Neuronal stem cell (in vitro differentiated cells): Measurements from ENCODE around the gene DGKB.

ENCODE experiments used
- DNase-seq: peaks from one replicate; pipeline ENCODE4 v3.0.0-alpha.2; 2013; ENCODE audit warnings: low spot score
- H2AFZ ChIP-seq: one replicate; pipeline ENCODE4 v1.6.1; 2013; ENCODE audit warnings: mild to moderate bottlenecking, low read length, inconsistent platforms
- H2AK5ac ChIP-seq: 2 replicates; pipeline ENCODE4 v1.6.1; 2013; ENCODE audit warnings: low read depth, mild to moderate bottlenecking, inconsistent platforms, low read length, moderate library complexity, mixed read lengths
- H2BK120ac ChIP-seq: 2 replicates; pipeline ENCODE4 v1.6.1; 2013; ENCODE audit warnings: low read depth, mild to moderate bottlenecking, inconsistent platforms, low read length, moderate library complexity, mixed read lengths
- H2BK12ac ChIP-seq: one replicate; pipeline ENCODE4 v1.6.1; 2013; ENCODE audit warnings: low read length, inconsistent platforms
- H2BK15ac ChIP-seq: 2 replicates; pipeline ENCODE4 v1.6.1; 2013; ENCODE audit warnings: mild to moderate bottlenecking, low read length, inconsistent platforms, mixed read lengths
- H2BK5ac ChIP-seq: one replicate; pipeline ENCODE4 v1.6.1; 2013; ENCODE audit warnings: inconsistent platforms, mild to moderate bottlenecking, low read length, moderate library complexity
- H3K14ac ChIP-seq: one replicate; pipeline ENCODE4 v1.6.1; 2013; ENCODE audit warnings: low read length, inconsistent platforms
- H3K18ac ChIP-seq: 2 replicates; pipeline ENCODE4 v1.6.1; 2013; ENCODE audit warnings: low read length, inconsistent platforms
- H3K23ac ChIP-seq: 2 replicates; pipeline ENCODE4 v1.6.1; 2013; ENCODE audit warnings: low read depth, mild to moderate bottlenecking, mixed read lengths, low read length, inconsistent platforms; ENCODE audit not compliant: poor library complexity
- H3K27ac ChIP-seq: replicated peaks from 3 replicates; pipeline ENCODE4 v1.5.1; 2013; ENCODE audit warnings: low read length, inconsistent platforms
- H3K27me3 ChIP-seq, 3 experiments: 2 replicates each; pipeline ENCODE4 v1.6.1; 2013; ENCODE audit warnings: low read length in 3 of 3, mild to moderate bottlenecking in 2 of 3, inconsistent platforms in 1 of 3, low read depth in 1 of 3, mixed read lengths in 1 of 3, moderate library complexity in 1 of 3; ENCODE audit not compliant: control insufficient read depth in 3 of 3, insufficient read depth in 3 of 3
- H3K36me3 ChIP-seq, 2 donors: replicated peaks in 1 of 2; 2 replicates each; pipeline ENCODE4 v1.6.1; 2013; ENCODE audit warnings: low read length in 2 of 2; ENCODE audit not compliant: control insufficient read depth in 2 of 2, insufficient read depth in 2 of 2
- H3K4ac ChIP-seq: 2 replicates; pipeline ENCODE4 v1.6.1; 2013; ENCODE audit warnings: inconsistent platforms, mild to moderate bottlenecking, low read length, moderate library complexity
- H3K4me1 ChIP-seq, 2 donors: 1 replicate in 1 of 2; 2 replicates in 1 of 2; pipeline ENCODE4 v1.6.1; 2013; ENCODE audit warnings: low read length in 2 of 2, low read depth in 1 of 2; ENCODE audit not compliant: control insufficient read depth in 2 of 2, insufficient read depth in 1 of 2
- H3K4me2 ChIP-seq: one replicate; pipeline ENCODE4 v1.6.1; 2013; ENCODE audit warnings: mild to moderate bottlenecking, low read length, inconsistent platforms; ENCODE audit not compliant: insufficient read depth, poor library complexity, severe bottlenecking
- H3K4me3 ChIP-seq, 2 donors: 2 replicates each; pipeline ENCODE4 v1.5.1; 2013; ENCODE audit warnings: low read length in 2 of 2, mild to moderate bottlenecking in 2 of 2, inconsistent platforms in 1 of 2, moderate library complexity in 1 of 2
- H3K79me1 ChIP-seq: one replicate; pipeline ENCODE4 v1.6.1; 2013; ENCODE audit warnings: low read depth, mild to moderate bottlenecking, inconsistent platforms, low read length, moderate library complexity
- H3K9ac ChIP-seq: one replicate; pipeline ENCODE4 v1.6.1; 2013; ENCODE audit warnings: mild to moderate bottlenecking, low read depth, low read length, inconsistent platforms; ENCODE audit not compliant: poor library complexity
- H3K9me3 ChIP-seq, 2 donors: replicated peaks in 1 of 2; 2 replicates each; pipeline versions ENCODE3 to v1.6.1; 2013; ENCODE audit warnings: low read length in 2 of 2, mild to moderate bottlenecking in 2 of 2, inconsistent platforms in 1 of 2, low read depth in 1 of 2, mixed read lengths in 1 of 2, moderate library complexity in 1 of 2; ENCODE audit not compliant: control insufficient read depth in 2 of 2, insufficient read depth in 1 of 2
- H4K8ac ChIP-seq: one replicate; pipeline ENCODE4 v1.6.1; 2013; ENCODE audit warnings: low read depth, mild to moderate bottlenecking, inconsistent platforms, low read length, moderate library complexity
- H4K91ac ChIP-seq: one replicate; pipeline ENCODE4 v1.6.1; 2013; ENCODE audit warnings: low read length, low read depth, mild to moderate bottlenecking, inconsistent platforms; ENCODE audit not compliant: poor library complexity
- WGBS, 2 donors: extraction: QIAGEN DNeasy Blood & Tissue Kit; methylation state at CpG; one replicate each; pipeline ENCODE4 v1.1.7; 2013; ENCODE audit warnings: missing lambda C conversion rate in 2 of 2, mixed read lengths in 1 of 2; ENCODE audit not compliant: insufficient read length in 2 of 2, insufficient replicate concordance in 1 of 2; ENCODE audit errors: extremely low coverage in 2 of 2; 5-methylcytosine and 5-hydroxymethylcytosine counted together

The DGKB gene

GRCh38 chr7:14414274-14414986 is 488.1 kb downstream of the DGKB start:
- DNase-seq, result no peak
- H4K91ac ChIP-seq, result no peak overlapping the region
- no peak overlapping the region for H3K9ac ChIP-seq
- H3K23ac ChIP-seq, result no peak overlapping the region
- no peak overlapping the region for H3K18ac ChIP-seq
- H3K4me3 ChIP-seq, result no peak overlapping the region
- no CpG with 5 or more reads among the region's 3 CpGs for WGBS, 2 donors
- H2BK12ac ChIP-seq, result no peak overlapping the region
- H3K4me2 ChIP-seq, result no peak overlapping the region
- no peaks in the 10 kb centered on the region for H3K9me3 ChIP-seq
- H2BK5ac ChIP-seq, result no peak overlapping the region
- H3K79me1 ChIP-seq, result no peaks in the 10 kb centered on the region
- H3K27me3 ChIP-seq, result no peaks in the 10 kb centered on the region
- no peak overlapping the region for H4K8ac ChIP-seq
- H3K14ac ChIP-seq, result no peak overlapping the region
- no peak overlapping the region for H2BK120ac ChIP-seq
- H3K27ac ChIP-seq, result no peak overlapping the region
- no peaks in the 10 kb centered on the region for H3K36me3 ChIP-seq
- no peak overlapping the region for H2BK15ac ChIP-seq
- H3K4ac ChIP-seq, result no peak overlapping the region
- H3K4me1 ChIP-seq, result no peaks in the 10 kb centered on the region
- no peak overlapping the region for H2AFZ ChIP-seq
- H2AK5ac ChIP-seq, result no peak overlapping the region

DNA sequence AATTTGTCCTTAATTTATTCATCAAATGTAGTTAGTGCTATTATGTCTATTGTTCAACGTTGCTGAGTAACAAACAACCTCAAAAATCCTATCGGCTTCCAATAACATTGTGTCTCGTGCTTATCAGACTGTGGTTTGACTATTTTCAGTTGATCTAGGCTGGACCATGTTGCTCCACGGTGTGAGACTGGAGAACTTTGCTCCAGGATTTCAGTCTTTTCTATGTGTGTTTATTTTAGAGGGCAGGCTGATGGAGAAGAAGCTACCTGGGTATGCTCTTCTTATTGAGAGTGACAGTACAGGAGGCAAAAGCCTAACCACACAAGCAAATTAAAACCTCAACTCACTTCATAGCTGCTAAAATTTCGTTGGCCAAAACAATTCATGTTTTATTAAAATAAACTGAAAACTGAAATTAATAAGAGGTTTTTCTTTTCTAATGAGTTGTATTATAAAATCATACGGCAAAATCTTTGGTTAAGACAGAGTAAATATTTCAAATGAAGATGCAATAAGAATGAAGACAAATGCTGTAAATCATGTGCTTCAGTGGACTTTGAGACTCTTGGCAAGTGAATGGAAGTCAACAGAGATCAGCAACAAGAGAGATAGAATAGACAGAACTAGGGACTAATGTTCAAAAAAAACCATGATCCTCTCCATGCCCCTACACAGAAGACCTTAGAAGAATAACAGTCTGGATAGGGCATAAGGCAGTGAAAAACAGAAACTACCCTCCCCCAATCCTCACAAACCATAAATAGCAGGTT is 495.1 kb downstream of the DGKB start:
- no peak overlapping the region for H2BK12ac ChIP-seq
- H2BK15ac ChIP-seq, result no peak overlapping the region
- H3K23ac ChIP-seq, result no peak overlapping the region
- H2BK120ac ChIP-seq, result no peak overlapping the region
- peaks cover 0 to 4% (median 0%) of the 10 kb centered on the region in 3 experiments for H3K27me3 ChIP-seq
- no peaks in the 10 kb centered on the region for H3K36me3 ChIP-seq
- H2AK5ac ChIP-seq, result no peak overlapping the region
- no peak overlapping the region for H3K4me3 ChIP-seq
- peaks cover 0 to 1% of the 10 kb centered on the region in 2 donors for H3K9me3 ChIP-seq
- DNase-seq, result no peak
- H3K4ac ChIP-seq, result no peak overlapping the region
- H3K4me2 ChIP-seq, result no peak overlapping the region
- H3K4me1 ChIP-seq, result no peaks in the 10 kb centered on the region
- H4K91ac ChIP-seq, result no peak overlapping the region
- H3K14ac ChIP-seq, result no peak overlapping the region
- no peak overlapping the region for H2BK5ac ChIP-seq
- H3K18ac ChIP-seq, result no peak overlapping the region
- H3K9ac ChIP-seq, result no peak overlapping the region
- no peak overlapping the region for H2AFZ ChIP-seq
- H4K8ac ChIP-seq, result no peak overlapping the region
- H3K27ac ChIP-seq, result no peak overlapping the region
- no peaks in the 10 kb centered on the region for H3K79me1 ChIP-seq
- WGBS, 2 donors, result no CpG with 5 or more reads among the region's 6 CpGs

DNA sequence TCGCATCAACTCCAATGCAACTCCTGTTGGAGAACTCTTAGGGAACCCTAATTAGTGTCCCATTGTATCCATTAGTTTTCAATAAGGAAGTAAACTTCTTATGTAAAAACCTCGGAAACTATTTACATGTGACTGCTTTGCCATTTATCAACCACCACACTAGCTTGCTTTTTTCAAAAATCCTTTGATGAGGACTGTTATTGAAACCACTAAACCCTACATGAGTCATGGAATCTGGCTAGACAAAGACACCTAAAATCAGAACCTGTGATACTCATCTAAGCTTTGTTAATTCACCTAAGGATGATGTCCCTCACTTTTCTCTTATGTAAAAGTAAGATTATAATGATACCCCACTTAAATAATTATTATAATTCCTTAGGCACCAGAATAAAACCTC is 499.0 kb downstream of the DGKB start:
- H3K4me3 ChIP-seq, result no peak overlapping the region
- H2BK12ac ChIP-seq, result no peak overlapping the region
- no peaks in the 10 kb centered on the region for H3K4me1 ChIP-seq
- H2AFZ ChIP-seq, result no peak overlapping the region
- H2BK120ac ChIP-seq, result no peak overlapping the region
- no peak overlapping the region for H3K14ac ChIP-seq
- DNase-seq, result no peak
- WGBS, 2 donors, result no CpG with 5 or more reads among the region's 2 CpGs
- no peak overlapping the region for H3K27ac ChIP-seq
- no peaks in the 10 kb centered on the region for H3K36me3 ChIP-seq
- H3K27me3 ChIP-seq, result peaks cover 0 to 4% (median 0%) of the 10 kb centered on the region in 3 experiments
- no peak overlapping the region for H4K91ac ChIP-seq
- H3K79me1 ChIP-seq, result no peaks in the 10 kb centered on the region
- H3K9me3 ChIP-seq, result peaks cover 0 to 1% of the 10 kb centered on the region in 2 donors
- no peak overlapping the region for H2BK5ac ChIP-seq
- H3K9ac ChIP-seq, result no peak overlapping the region
- H3K18ac ChIP-seq, result no peak overlapping the region
- no peak overlapping the region for H2AK5ac ChIP-seq
- no peak overlapping the region for H3K4ac ChIP-seq
- H2BK15ac ChIP-seq, result no peak overlapping the region
- H3K23ac ChIP-seq, result no peak overlapping the region
- no peak overlapping the region for H3K4me2 ChIP-seq
- no peak overlapping the region for H4K8ac ChIP-seq

DNA sequence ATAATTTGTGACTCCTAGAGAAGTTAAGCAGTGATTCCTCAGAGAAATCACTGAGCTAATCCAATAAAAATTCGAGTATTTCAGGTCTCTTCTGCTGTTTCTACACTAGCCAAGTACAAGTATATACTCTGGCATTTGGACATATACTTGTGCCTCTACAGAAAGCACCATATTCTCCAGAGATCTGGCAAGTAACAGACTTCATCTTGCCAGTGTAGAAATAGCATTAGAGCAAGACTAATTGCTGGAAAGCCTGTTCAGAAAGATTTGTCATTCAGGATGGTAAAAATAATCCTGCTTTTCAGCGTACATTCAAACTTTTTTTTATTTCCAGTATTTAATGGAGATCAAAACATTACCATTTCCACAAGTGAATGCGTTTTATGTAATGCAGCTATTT is 502.3 kb downstream of the DGKB start:
- Histone ChIP-seq H2BK120ac (no peak overlapping the region), H3K14ac (no peak overlapping the region), H2BK5ac (no peak overlapping the region), H3K4me2 (no peak overlapping the region), H3K9ac (no peak overlapping the region), H3K27ac (no peak overlapping the region), H2BK15ac (no peak overlapping the region), H2AFZ (no peak overlapping the region), H3K4me1 (no peaks in the 10 kb centered on the region), H3K27me3 (peaks cover 0 to 4% (median 0%) of the 10 kb centered on the region in 3 experiments), H2AK5ac (no peak overlapping the region), H3K23ac (no peak overlapping the region), H3K4ac (no peak overlapping the region), H3K4me3 (no peak overlapping the region), H4K8ac (no peak overlapping the region), H2BK12ac (no peak overlapping the region), H3K79me1 (no peaks in the 10 kb centered on the region), H3K36me3 (no peaks in the 10 kb centered on the region), H4K91ac (no peak overlapping the region), H3K9me3 (peaks cover 0 to 1% of the 10 kb centered on the region in 2 donors), H3K18ac (no peak overlapping the region)
- no CpG with 5 or more reads among the region's 3 CpGs for WGBS, 2 donors
- DNase-seq, result no peak
